IMR-90 (cell line): ENCODE data around the gene TTC9C. TPM values are rescaled to one million over a fixed set of nuclear protein-coding genes. Genes with fewer than 3 reads are reported as not detected.
A peak's percentile ranks its signal among the peaks of the same experiment; 100 is the strongest.
"Not testable (repeated sequence)": the region's sequence is repeated elsewhere in the genome, so short reads cannot be mapped to it uniquely, and the experiment has no call there.

ENCODE experiments used
- ATAC-seq: fragments of 200-7000 bp; cut with Tn5 transposase; 2 replicates; pipeline ENCODE4 v1.9.1; 2020; ENCODE audit warnings: low read depth, mild to moderate bottlenecking, moderate library complexity
- BruUV-seq: library from RNA; stranded (reverse); fragments of 400-500 nt; replicated peaks from 2 replicates; lab custom pipeline; 2021; lab: Mats Ljungman, UMichigan
- CTCF ChIA-PET: fragments of 300-600 bp; formaldehyde crosslinking; extraction: SDS; loops from one replicate; lab custom pipeline; 2021; ENCODE audit warnings: antibody characterized with exemption; lab: Yijun Ruan, JAX
- POLR2A ChIA-PET: fragments of 300-600 bp; sonication (Branson Sonifier 250); formaldehyde crosslinking; loops from one replicate; lab custom pipeline; 2022; ENCODE audit warnings: antibody characterized with exemption; ENCODE audit not compliant: unreplicated experiment; lab: Charles Lee
- DNase-seq: peaks from one replicate; pipeline ENCODE4 v3.0.0; 2013
- H2AFZ ChIP-seq: replicated peaks from 2 replicates; pipeline ENCODE3; 2013; ENCODE audit warnings: low read length, mild to moderate bottlenecking; ENCODE audit not compliant: poor library complexity
- H2AK5ac ChIP-seq: 2 replicates; pipeline ENCODE4 v1.6.1; 2013; ENCODE audit warnings: low read depth, low read length, inconsistent platforms
- H2AK9ac ChIP-seq: replicated peaks from 2 replicates; pipeline ENCODE3; 2013; ENCODE audit warnings: mild to moderate bottlenecking, low read depth, low read length, moderate library complexity; ENCODE audit not compliant: poor library complexity
- H2BK120ac ChIP-seq: 2 replicates; pipeline ENCODE4 v1.6.1; 2013; ENCODE audit warnings: low read depth, low read length, inconsistent platforms
- H2BK15ac ChIP-seq: 3 replicates; pipeline ENCODE4 v1.6.1; 2013; ENCODE audit warnings: low read depth, low read length, inconsistent platforms
- H2BK20ac ChIP-seq: 2 replicates; pipeline ENCODE4 v1.6.1; 2013; ENCODE audit warnings: low read depth, mild to moderate bottlenecking, inconsistent platforms, low read length, moderate library complexity
- H2BK5ac ChIP-seq: 2 replicates; pipeline ENCODE4 v1.6.1; 2013; ENCODE audit warnings: mild to moderate bottlenecking, low read depth, low read length, inconsistent platforms; ENCODE audit not compliant: poor library complexity, severe bottlenecking
- H3K14ac ChIP-seq: replicated peaks from 2 replicates; pipeline ENCODE4 v1.6.1; 2013; ENCODE audit warnings: low read depth, low read length, inconsistent platforms
- H3K18ac ChIP-seq: 2 replicates; pipeline ENCODE4 v1.6.1; 2013; ENCODE audit warnings: low read depth, low read length, control low read depth
- H3K23ac ChIP-seq: 2 replicates; pipeline ENCODE4 v1.6.1; 2013; ENCODE audit warnings: low read depth, low read length, inconsistent platforms
- H3K27ac ChIP-seq: 2 replicates; pipeline ENCODE4 v1.5.1; 2013; ENCODE audit warnings: mild to moderate bottlenecking, control low read depth, low read length; ENCODE audit not compliant: insufficient read depth
- H3K27me3 ChIP-seq: 2 replicates; pipeline ENCODE4 v1.6.1; 2013; ENCODE audit warnings: low read length; ENCODE audit not compliant: control insufficient read depth, insufficient read depth
- H3K36me3 ChIP-seq: 2 replicates; pipeline ENCODE4 v1.6.1; 2013; ENCODE audit warnings: low read length, mixed read lengths; ENCODE audit not compliant: control insufficient read depth, insufficient read depth
- H3K4ac ChIP-seq: 2 replicates; pipeline ENCODE4 v1.6.1; 2013; ENCODE audit warnings: low read depth, low read length, inconsistent platforms
- H3K4me1 ChIP-seq: 2 replicates; pipeline ENCODE4 v1.6.1; 2013; ENCODE audit warnings: low read length, mixed read lengths; ENCODE audit not compliant: control insufficient read depth, insufficient read depth
- H3K4me2 ChIP-seq: 2 replicates; pipeline ENCODE4 v1.6.1; 2013; ENCODE audit warnings: low read depth, mild to moderate bottlenecking, control low read depth, low read length, moderate library complexity
- H3K4me3 ChIP-seq: 2 replicates; pipeline ENCODE4 v1.5.1; 2013; ENCODE audit warnings: low read depth, mild to moderate bottlenecking, control low read depth, low read length, moderate library complexity; ENCODE audit not compliant: insufficient read depth
- H3K56ac ChIP-seq: 2 replicates; pipeline ENCODE4 v1.6.1; 2013; ENCODE audit warnings: low read length, inconsistent platforms; ENCODE audit not compliant: insufficient read depth; ENCODE audit errors: extremely low read depth
- H3K79me1 ChIP-seq, 2 experiments: 2 replicates each; pipeline ENCODE4 v1.6.1; 2013; ENCODE audit warnings: low read length in 2 of 2, inconsistent platforms in 1 of 2, low read depth in 1 of 2
- H3K9ac ChIP-seq: 2 replicates; pipeline ENCODE4 v1.6.1; 2013; ENCODE audit warnings: low read depth, low read length, control low read depth
- H3K9me1 ChIP-seq: 2 replicates; pipeline ENCODE4 v1.6.1; 2013; ENCODE audit warnings: low read length, inconsistent platforms; ENCODE audit not compliant: insufficient read depth
- H3K9me3 ChIP-seq: 2 replicates; pipeline ENCODE4 v1.6.1; 2013; ENCODE audit warnings: low read length; ENCODE audit not compliant: control insufficient read depth, insufficient read depth
- H4K20me1 ChIP-seq: 2 replicates; pipeline ENCODE4 v1.6.1; 2013; ENCODE audit warnings: low read length, inconsistent platforms; ENCODE audit not compliant: insufficient read depth
- H4K5ac ChIP-seq: 2 replicates; pipeline ENCODE4 v1.6.1; 2013; ENCODE audit warnings: mild to moderate bottlenecking, low read depth, low read length, control low read depth
- H4K8ac ChIP-seq, 2 experiments: 2 replicates each; pipeline ENCODE4 v1.6.1; 2013; ENCODE audit warnings: low read depth in 2 of 2, low read length in 2 of 2, control low read depth in 1 of 2, inconsistent platforms in 1 of 2
- H4K91ac ChIP-seq: 2 replicates; pipeline ENCODE4 v1.6.1; 2013; ENCODE audit warnings: low read depth, low read length, inconsistent platforms; ENCODE audit not compliant: insufficient read depth
- MAZ ChIP-seq: IDR thresholded peaks from 2 replicates; pipeline ENCODE4 v1.6.1; 2012; ENCODE audit warnings: low read depth, mild to moderate bottlenecking, low read length, improper control_type of control experiment, moderate library complexity, borderline replicate concordance
- WGBS, 2 experiments: methylation state at CpG; one replicate each; pipeline versions ENCODE4 v1.1.5 to v1.1.7; 2013; ENCODE audit warnings: missing lambda C conversion rate in 2 of 2; ENCODE audit not compliant: insufficient read length in 1 of 2; ENCODE audit errors: extremely low coverage in 2 of 2; 5-methylcytosine and 5-hydroxymethylcytosine counted together
- dilution Hi-C: fragments of 300-500 bp; cut with HindIII; formaldehyde crosslinking; loops from one replicate; pipeline ENCODE4 v1.14.3; 2018; ENCODE audit warnings: low sequenced_read_pairs; ENCODE audit not compliant: unreplicated experiment
- in situ Hi-C: fragments of 300-500 bp; cut with MboI; formaldehyde crosslinking; loops from 3 replicates; pipeline ENCODE4 v1.14.3; 2019; ENCODE audit warnings: low sequenced_read_pairs, inconsistent platforms, mixed read lengths
- intact Hi-C: fragments of 100-400 bp; cut with micrococcal nuclease; formaldehyde crosslinking; loops from 2 replicates; pipeline ENCODE4 v1.10.0; 2022
- polyA plus RNA-seq, 3 experiments: library from polyadenylated mRNA; depleted of rRNA; stranded (reverse); fragments of >200 nt; gene quantifications; 2 replicates each; pipeline ENCODE4 v1.2.3, GENCODE V29; 2012; ENCODE audit warnings: low replicate concordance in 1 of 3
- total RNA-seq: library from RNA; depleted of rRNA; stranded (reverse); fragments of >200 nt; gene quantifications from 2 replicates; pipeline ENCODE4 v1.2.3, GENCODE V29; 2012
- TF ChIP-seq, protein P1 (sequence below): fragments of 150-350 bp; IDR thresholded peaks from 2 replicates; pipeline ENCODE4 v1.6.1; 2017; ENCODE audit warnings: mild to moderate bottlenecking, antibody characterized with exemption, low read length, low read depth

The TTC9C gene
- total and polyA plus RNA-seq, 2 of the 4 experiments (the other 2 are of a cell fraction) = 32.9 to 37.1 TPM

- TF ChIP-seq MAZ = peak; percentile 66; the same call in 1 of the 2 replicates
- TF ChIP-seq, protein P1, sequence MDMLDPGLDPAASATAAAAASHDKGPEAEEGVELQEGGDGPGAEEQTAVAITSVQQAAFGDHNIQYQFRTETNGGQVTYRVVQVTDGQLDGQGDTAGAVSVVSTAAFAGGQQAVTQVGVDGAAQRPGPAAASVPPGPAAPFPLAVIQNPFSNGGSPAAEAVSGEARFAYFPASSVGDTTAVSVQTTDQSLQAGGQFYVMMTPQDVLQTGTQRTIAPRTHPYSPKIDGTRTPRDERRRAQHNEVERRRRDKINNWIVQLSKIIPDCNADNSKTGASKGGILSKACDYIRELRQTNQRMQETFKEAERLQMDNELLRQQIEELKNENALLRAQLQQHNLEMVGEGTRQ = peak; percentile 49; the same call in 1 of the 2 replicates
These were observed 38.7 kb upstream of the TTC9C start, which contains the start of gene LRRN4CL (continued) for GRCh38 chr11:62689421-62690183.

DNA sequence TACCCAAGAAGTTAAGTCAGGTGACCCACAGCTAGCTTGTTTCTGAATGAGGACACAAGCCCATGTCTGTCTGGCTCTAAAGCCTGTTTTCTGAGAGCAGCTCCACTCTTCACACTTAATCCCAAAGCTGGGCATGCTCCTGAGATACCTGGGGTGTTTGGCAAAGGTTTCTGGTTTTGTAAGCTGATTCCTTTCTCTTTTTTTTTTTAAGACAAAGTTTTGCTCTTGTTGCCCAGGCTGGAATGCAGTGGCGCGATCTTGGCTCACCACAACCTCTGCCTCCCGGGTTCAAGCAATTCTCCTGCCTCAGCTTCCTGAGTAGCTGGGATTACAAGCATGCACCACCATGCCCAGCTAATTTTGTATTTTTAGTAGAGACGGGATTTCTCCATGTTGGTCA, 34.7 kb upstream of the TTC9C start:
- DNase-seq, H2BK15ac ChIP-seq, H3K14ac ChIP-seq, H2BK5ac ChIP-seq, H3K79me1 ChIP-seq, H4K5ac ChIP-seq, H3K27me3 ChIP-seq, H2BK120ac ChIP-seq, H2BK20ac ChIP-seq, POLR2A ChIA-PET, H4K20me1 ChIP-seq, H3K4me3 ChIP-seq, dilution Hi-C loops, H3K9me1 ChIP-seq, H3K18ac ChIP-seq, H4K8ac ChIP-seq, H3K27ac ChIP-seq, H2AK9ac ChIP-seq, H3K23ac ChIP-seq, H3K4ac ChIP-seq, H3K9ac ChIP-seq, ATAC-seq, H4K91ac ChIP-seq, H2AK5ac ChIP-seq, H3K4me1 ChIP-seq, BruUV-seq, H2AFZ ChIP-seq, H3K4me2 ChIP-seq, H3K9me3 ChIP-seq, H3K56ac ChIP-seq: not testable (repeated sequence)
- in situ Hi-C loops (loop anchor here (10.0 kb wide), 1 partner anchor 299 kb away; no protein-coding TSS in a partner anchor), intact Hi-C loops (loop anchor here (1.0 to 10.0 kb wide), 4 partner anchors 13 to 313 kb away; partner anchors contain the start of gene TUT1)
- CTCF ChIA-PET = interaction anchor here (0.9 to 3.0 kb wide), 4 partner anchors 10 to 298 kb away, joined by 4 to 11 read pairs (median 5); no protein-coding TSS in a partner anchor
- peaks cover 22% of the 10 kb centered on the region for H3K36me3 ChIP-seq
- WGBS, 2 experiments = no CpG with 5 or more reads among the region's 4 CpGs
